Tibial nerve (tissue), 3 donors: ENCODE data around the gene IQGAP2.

Experiments
- CTCF ChIP-seq, 5 experiments: fragments of 200-600 bp in 3 of 5; fragments of 450-650 bp in 2 of 5; sonication (generic) in 3 of 5; IDR thresholded peaks; one replicate each; pipeline ENCODE4 v1.5.1; 2016 to 2019; ENCODE audit warnings: antibody characterized with exemption in 5 of 5, mild to moderate bottlenecking in 3 of 5, moderate library complexity in 2 of 5
- POLR2A ChIP-seq, 2 donors: fragments of 450-650 bp; IDR thresholded peaks; one replicate each; pipeline ENCODE4 v1.6.1; 2017; ENCODE audit warnings: antibody characterized with exemption in 2 of 2, mild to moderate bottlenecking in 2 of 2, moderate library complexity in 2 of 2

GRCh38 chr5:76446776-76447175 is 43.7 kb downstream of the IQGAP2 start:
- no peak for TF ChIP-seq CTCF (IDR thresholded peaks at IDR 0.05)
- TF ChIP-seq POLR2A (IDR thresholded peaks at IDR 0.05): no peak
